ENCODE results near the gene GRK3.

DNA sequence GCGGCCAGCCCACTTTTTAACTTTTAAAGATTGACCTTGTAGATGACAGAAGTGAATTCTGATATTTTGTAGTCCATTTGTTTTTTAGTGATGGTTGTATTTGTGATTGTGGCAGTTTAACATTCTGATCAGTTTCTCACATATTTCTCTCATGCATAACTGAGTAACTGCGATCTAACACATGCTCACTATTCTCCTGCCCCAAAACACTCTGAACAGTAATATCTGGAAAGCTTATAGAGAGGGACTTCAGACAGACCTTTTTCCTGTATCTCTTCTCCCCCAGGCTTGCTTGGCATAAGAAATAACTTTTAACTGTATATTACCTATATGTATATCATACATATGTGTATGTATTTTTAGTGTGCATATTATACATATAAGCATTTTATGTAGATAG lies 140.2 kb downstream of the GRK3 start:
- TF ChIP-seq, protein P1, sequence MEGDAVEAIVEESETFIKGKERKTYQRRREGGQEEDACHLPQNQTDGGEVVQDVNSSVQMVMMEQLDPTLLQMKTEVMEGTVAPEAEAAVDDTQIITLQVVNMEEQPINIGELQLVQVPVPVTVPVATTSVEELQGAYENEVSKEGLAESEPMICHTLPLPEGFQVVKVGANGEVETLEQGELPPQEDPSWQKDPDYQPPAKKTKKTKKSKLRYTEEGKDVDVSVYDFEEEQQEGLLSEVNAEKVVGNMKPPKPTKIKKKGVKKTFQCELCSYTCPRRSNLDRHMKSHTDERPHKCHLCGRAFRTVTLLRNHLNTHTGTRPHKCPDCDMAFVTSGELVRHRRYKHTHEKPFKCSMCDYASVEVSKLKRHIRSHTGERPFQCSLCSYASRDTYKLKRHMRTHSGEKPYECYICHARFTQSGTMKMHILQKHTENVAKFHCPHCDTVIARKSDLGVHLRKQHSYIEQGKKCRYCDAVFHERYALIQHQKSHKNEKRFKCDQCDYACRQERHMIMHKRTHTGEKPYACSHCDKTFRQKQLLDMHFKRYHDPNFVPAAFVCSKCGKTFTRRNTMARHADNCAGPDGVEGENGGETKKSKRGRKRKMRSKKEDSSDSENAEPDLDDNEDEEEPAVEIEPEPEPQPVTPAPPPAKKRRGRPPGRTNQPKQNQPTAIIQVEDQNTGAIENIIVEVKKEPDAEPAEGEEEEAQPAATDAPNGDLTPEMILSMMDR (IDR thresholded peaks at IDR 0.05; ENCODE audit: low read length): no peak
- no peak for TF ChIP-seq EZH2 (IDR thresholded peaks at IDR 0.05; ENCODE audit: borderline replicate concordance, low read length)
